H9 (cell line): ENCODE data around the gene PEX19. TPM values are rescaled to one million over a fixed set of nuclear protein-coding genes. Genes with fewer than 3 reads are reported as not detected.

ENCODE experiments used
- DNase-seq: peaks from one replicate; pipeline ENCODE4 v3.0.0-alpha.2; 2017
- H2AFZ ChIP-seq: one replicate; pipeline ENCODE4 v1.6.1; 2013; ENCODE audit warnings: mild to moderate bottlenecking, low read length, control low read depth, moderate library complexity
- H2AK5ac ChIP-seq: 2 replicates; pipeline ENCODE4 v1.6.1; 2013; ENCODE audit warnings: low read length, control low read depth, mixed read lengths; ENCODE audit not compliant: insufficient read length
- H2BK120ac ChIP-seq: one replicate; pipeline ENCODE4 v1.6.1; 2013; ENCODE audit warnings: low read depth, mild to moderate bottlenecking, low read length, control low read depth, inconsistent platforms; ENCODE audit not compliant: poor library complexity, severe bottlenecking
- H2BK12ac ChIP-seq: 2 replicates; pipeline ENCODE4 v1.6.1; 2013; ENCODE audit warnings: low read length, control low read depth, mixed read lengths, low read depth; ENCODE audit not compliant: insufficient read length
- H2BK15ac ChIP-seq: 2 replicates; pipeline ENCODE4 v1.6.1; 2013; ENCODE audit warnings: low read depth, low read length, control low read depth
- H2BK20ac ChIP-seq: one replicate; pipeline ENCODE4 v1.6.1; 2013; ENCODE audit warnings: low read depth, mild to moderate bottlenecking, low read length, control low read depth, inconsistent platforms; ENCODE audit not compliant: poor library complexity, severe bottlenecking
- H2BK5ac ChIP-seq: 2 replicates; pipeline ENCODE4 v1.6.1; 2013; ENCODE audit warnings: low read length, control low read depth, mixed read lengths; ENCODE audit not compliant: insufficient read length
- H3K14ac ChIP-seq: 2 replicates; pipeline ENCODE4 v1.6.1; 2013; ENCODE audit warnings: low read length, control low read depth; ENCODE audit not compliant: insufficient read depth
- H3K18ac ChIP-seq: 2 replicates; pipeline ENCODE4 v1.6.1; 2013; ENCODE audit warnings: low read depth, mild to moderate bottlenecking, mixed read lengths, low read length, control low read depth; ENCODE audit not compliant: insufficient read length
- H3K23ac ChIP-seq: 2 replicates; pipeline ENCODE4 v1.6.1; 2013; ENCODE audit warnings: low read length, control low read depth, mixed read lengths, low read depth; ENCODE audit not compliant: insufficient read length
- H3K23me2 ChIP-seq: 2 replicates; pipeline ENCODE4 v1.6.1; 2013; ENCODE audit warnings: low read depth, mild to moderate bottlenecking, mixed read lengths, low read length, control low read depth; ENCODE audit not compliant: insufficient read length, poor library complexity, severe bottlenecking
- H3K27ac ChIP-seq: 2 replicates; pipeline ENCODE4 v1.5.1; 2013; ENCODE audit warnings: low read length, control low read depth, mixed read lengths, low read depth; ENCODE audit not compliant: insufficient read length
- H3K27me3 ChIP-seq: 2 replicates; pipeline ENCODE4 v1.6.1; 2013; ENCODE audit warnings: low read length, control low read depth, inconsistent platforms; ENCODE audit not compliant: insufficient read depth
- H3K4ac ChIP-seq: 2 replicates; pipeline ENCODE4 v1.6.1; 2013; ENCODE audit warnings: low read depth, mild to moderate bottlenecking, control low read depth, inconsistent platforms, low read length, moderate library complexity
- H3K4me1 ChIP-seq: 2 replicates; pipeline ENCODE4 v1.6.1; 2013; ENCODE audit warnings: low read length, control low read depth, inconsistent platforms; ENCODE audit not compliant: insufficient read depth
- H3K4me2 ChIP-seq: 2 replicates; pipeline ENCODE4 v1.6.1; 2013; ENCODE audit warnings: low read length, control low read depth, mixed read lengths; ENCODE audit not compliant: insufficient read length, insufficient read depth
- H3K56ac ChIP-seq: 2 replicates; pipeline ENCODE4 v1.6.1; 2013; ENCODE audit warnings: low read depth, mild to moderate bottlenecking, mixed read lengths, low read length, control low read depth; ENCODE audit not compliant: insufficient read length
- H3K79me1 ChIP-seq: 2 replicates; pipeline ENCODE4 v1.6.1; 2013; ENCODE audit warnings: low read depth, mild to moderate bottlenecking, moderate library complexity, low read length, control low read depth, inconsistent platforms; ENCODE audit not compliant: insufficient read depth, poor library complexity, severe bottlenecking
- H3K79me2 ChIP-seq: 2 replicates; pipeline ENCODE4 v1.6.1; 2013; ENCODE audit warnings: low read length, control low read depth, inconsistent platforms; ENCODE audit not compliant: insufficient read depth
- H3K9ac ChIP-seq: 2 replicates; pipeline ENCODE4 v1.6.1; 2013; ENCODE audit warnings: low read length, control low read depth, mixed read lengths; ENCODE audit not compliant: insufficient read length; ENCODE audit errors: extremely low read depth
- H3K9me3 ChIP-seq: one replicate; pipeline ENCODE4 v1.6.1; 2013; ENCODE audit warnings: low read depth, low read length, inconsistent platforms; ENCODE audit not compliant: control insufficient read depth
- H3T11ph ChIP-seq: one replicate; pipeline ENCODE4 v1.6.1; 2013; ENCODE audit warnings: mild to moderate bottlenecking, low read length, control low read depth, inconsistent platforms
- H4K20me1 ChIP-seq: one replicate; pipeline ENCODE4 v1.6.1; 2013; ENCODE audit not compliant: control insufficient read depth, insufficient read length, insufficient read depth
- H4K5ac ChIP-seq: 2 replicates; pipeline ENCODE4 v1.6.1; 2013; ENCODE audit warnings: low read depth, mild to moderate bottlenecking, mixed read lengths, low read length, control low read depth; ENCODE audit not compliant: insufficient read length
- H4K8ac ChIP-seq: replicated peaks from 2 replicates; pipeline ENCODE4 v1.6.1; 2013; ENCODE audit warnings: low read length, control low read depth, mixed read lengths, low read depth; ENCODE audit not compliant: insufficient read length
- H4K91ac ChIP-seq: 2 replicates; pipeline ENCODE4 v1.6.1; 2013; ENCODE audit warnings: low read depth, mild to moderate bottlenecking, moderate library complexity, mixed read lengths, low read length, control low read depth; ENCODE audit not compliant: insufficient read length
- H3K27ac Mint-ChIP-seq, 3 experiments: 2 replicates in 2 of 3; 3 replicates in 1 of 3; pipeline ENCODE4 v1.8.0; 2020 to 2021; ENCODE audit warnings: mixed read lengths in 3 of 3, mild to moderate bottlenecking in 1 of 3, moderate library complexity in 1 of 3
- H3K27me3 Mint-ChIP-seq: 2 replicates; pipeline ENCODE4 v1.8.0; 2021; ENCODE audit warnings: low read depth, mild to moderate bottlenecking, moderate library complexity, mixed read lengths
- H3K36me3 Mint-ChIP-seq, 3 experiments: 2 replicates in 2 of 3; 3 replicates in 1 of 3; pipeline ENCODE4 v1.8.0; 2020 to 2021; ENCODE audit warnings: low read depth in 3 of 3, mixed read lengths in 3 of 3; ENCODE audit not compliant: insufficient read depth in 1 of 3
- H3K4me1 Mint-ChIP-seq, 2 experiments: 2 replicates each; pipeline ENCODE4 v1.8.0; 2020; ENCODE audit warnings: mixed read lengths in 2 of 2
- H3K4me3 Mint-ChIP-seq, 2 experiments: 2 replicates in 1 of 2; 3 replicates in 1 of 2; pipeline ENCODE4 v1.8.0; 2020 to 2021; ENCODE audit warnings: mild to moderate bottlenecking in 2 of 2, mixed read lengths in 2 of 2, moderate library complexity in 1 of 2
- H3K9me3 Mint-ChIP-seq, 2 experiments: 2 replicates in 1 of 2; 3 replicates in 1 of 2; pipeline ENCODE4 v1.8.0; 2020; ENCODE audit warnings: mild to moderate bottlenecking in 2 of 2, mixed read lengths in 2 of 2, moderate library complexity in 1 of 2
- WGBS: extraction: QIAGEN DNeasy Blood & Tissue Kit; methylation state at CpG from one replicate; pipeline ENCODE4 v1.1.7; 2013; ENCODE audit warnings: missing lambda C conversion rate, low lambda C conversion rate, mixed read lengths; ENCODE audit not compliant: insufficient read length; ENCODE audit errors: extremely low coverage; 5-methylcytosine and 5-hydroxymethylcytosine counted together
- total RNA-seq: library from RNA; stranded (reverse); gene quantifications from 2 replicates; pipeline ENCODE4 v1.2.1, GENCODE V29; 2021
- TF ChIP-seq, protein P1 (sequence below): fragments of 200-600 bp; sonication (generic); conservative IDR thresholded peaks from 3 replicates; pipeline ENCODE4 v1.8.0; 2021; ENCODE audit warnings: antibody characterized with exemption, mild to moderate bottlenecking

Gene PEX19
- total RNA-seq, 1 experiment from 2014 or later = 92.7 TPM

DNA sequence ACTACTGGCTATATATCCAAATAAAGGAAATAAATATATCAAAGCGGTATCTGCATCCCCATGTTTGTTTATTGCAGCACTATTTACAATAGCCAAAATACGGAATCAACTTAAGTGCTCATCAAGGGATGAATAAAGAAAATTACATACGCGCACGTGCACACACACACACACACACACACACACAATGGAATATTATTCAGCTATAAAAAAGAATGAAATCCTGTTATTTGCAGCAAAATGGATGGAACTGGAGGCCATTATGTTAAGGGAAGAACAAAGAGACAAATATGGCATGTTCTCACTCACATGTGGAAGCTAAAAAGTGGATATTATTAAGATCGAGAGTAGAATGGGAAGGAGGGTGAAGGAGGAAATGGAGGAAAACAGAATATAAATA lies 37.9 kb upstream of the PEX19 start:
- no peak overlapping the region for H3K27ac Mint-ChIP-seq
- Histone ChIP-seq H2AFZ (no peak overlapping the region), H3K79me1 (no peaks in the 10 kb centered on the region), H3K14ac (no peak overlapping the region), H3K18ac (no peak overlapping the region), H2AK5ac (no peak overlapping the region), H3K56ac (no peak overlapping the region), H3K4me1 (no peaks in the 10 kb centered on the region), H3K79me2 (no peaks in the 10 kb centered on the region), H3K4me2 (no peak overlapping the region), H3T11ph (no peak overlapping the region), H4K20me1 (no peaks in the 10 kb centered on the region), H3K23ac (no peak overlapping the region), H3K27me3 (no peaks in the 10 kb centered on the region), H3K9ac (no peak overlapping the region), H3K9me3 (no peaks in the 10 kb centered on the region), H3K27ac (no peak overlapping the region), H3K23me2 (no peaks in the 10 kb centered on the region), H2BK5ac (no peak overlapping the region), H2BK15ac (no peak overlapping the region), H3K4ac (no peak overlapping the region), H4K5ac (no peak overlapping the region), H4K8ac (no peak overlapping the region), H2BK120ac (no peak overlapping the region), H4K91ac (no peak overlapping the region), H2BK12ac (no peak overlapping the region), H2BK20ac (no peak overlapping the region)
- H3K9me3 Mint-ChIP-seq = no peaks in the 10 kb centered on the region
- no peaks in the 10 kb centered on the region for H3K27me3 Mint-ChIP-seq
- H3K4me3 Mint-ChIP-seq = no peak overlapping the region
- no peaks in the 10 kb centered on the region for H3K4me1 Mint-ChIP-seq
- DNase-seq = no peak
- WGBS = 100% methylated on average over 1 of the region's 6 CpGs
- H3K36me3 Mint-ChIP-seq = peaks cover 21 to 69% (median 57%) of the 10 kb centered on the region in 3 experiments; a peak in 6 of 7 replicates
- TF ChIP-seq, protein P1, sequence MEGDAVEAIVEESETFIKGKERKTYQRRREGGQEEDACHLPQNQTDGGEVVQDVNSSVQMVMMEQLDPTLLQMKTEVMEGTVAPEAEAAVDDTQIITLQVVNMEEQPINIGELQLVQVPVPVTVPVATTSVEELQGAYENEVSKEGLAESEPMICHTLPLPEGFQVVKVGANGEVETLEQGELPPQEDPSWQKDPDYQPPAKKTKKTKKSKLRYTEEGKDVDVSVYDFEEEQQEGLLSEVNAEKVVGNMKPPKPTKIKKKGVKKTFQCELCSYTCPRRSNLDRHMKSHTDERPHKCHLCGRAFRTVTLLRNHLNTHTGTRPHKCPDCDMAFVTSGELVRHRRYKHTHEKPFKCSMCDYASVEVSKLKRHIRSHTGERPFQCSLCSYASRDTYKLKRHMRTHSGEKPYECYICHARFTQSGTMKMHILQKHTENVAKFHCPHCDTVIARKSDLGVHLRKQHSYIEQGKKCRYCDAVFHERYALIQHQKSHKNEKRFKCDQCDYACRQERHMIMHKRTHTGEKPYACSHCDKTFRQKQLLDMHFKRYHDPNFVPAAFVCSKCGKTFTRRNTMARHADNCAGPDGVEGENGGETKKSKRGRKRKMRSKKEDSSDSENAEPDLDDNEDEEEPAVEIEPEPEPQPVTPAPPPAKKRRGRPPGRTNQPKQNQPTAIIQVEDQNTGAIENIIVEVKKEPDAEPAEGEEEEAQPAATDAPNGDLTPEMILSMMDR = no peak
